Fibroblast of the aortic adventitia (primary cell): ENCODE data around the gene NNAT. TPM values are rescaled to one million over a fixed set of nuclear protein-coding genes. Genes with fewer than 3 reads are reported as not detected.
"Not testable (repeated sequence)": the region's sequence is repeated elsewhere in the genome, so short reads cannot be mapped to it uniquely, and the experiment has no call there.

Experiments
- DNase-seq: peaks from one replicate; pipeline ENCODE4 v3.0.0-alpha.2; 2010; ENCODE audit warnings: low read depth
- H3K4me3 ChIP-seq: 2 replicates; pipeline ENCODE4 v1.5.1; 2011; ENCODE audit warnings: low read depth, mild to moderate bottlenecking, control low read depth, low read length, moderate library complexity
- CTCF ChIP-seq: IDR thresholded peaks from 2 replicates; pipeline ENCODE4 v1.5.1; 2011; ENCODE audit warnings: mild to moderate bottlenecking, low read length, control low read depth, inconsistent platforms; ENCODE audit not compliant: insufficient read depth
- total RNA-seq: library from RNA; depleted of rRNA; stranded (reverse); fragments of >200 nt; gene quantifications from 2 replicates; pipeline ENCODE4 v1.2.3, GENCODE V29; 2012; ENCODE audit warnings: low replicate concordance

The NNAT gene
- total RNA-seq, 1 donor = 0.36 TPM

- no peak overlapping the region for H3K4me3 ChIP-seq
- no peak for DNase-seq
- no peak for TF ChIP-seq CTCF
These were observed 20.3 kb downstream of the NNAT start for GRCh38 chr20:37541326-37541725.

GRCh38 chr20:37542281-37542680, 21.2 kb downstream of the NNAT start:
- H3K4me3 ChIP-seq = no peak overlapping the region

DNA sequence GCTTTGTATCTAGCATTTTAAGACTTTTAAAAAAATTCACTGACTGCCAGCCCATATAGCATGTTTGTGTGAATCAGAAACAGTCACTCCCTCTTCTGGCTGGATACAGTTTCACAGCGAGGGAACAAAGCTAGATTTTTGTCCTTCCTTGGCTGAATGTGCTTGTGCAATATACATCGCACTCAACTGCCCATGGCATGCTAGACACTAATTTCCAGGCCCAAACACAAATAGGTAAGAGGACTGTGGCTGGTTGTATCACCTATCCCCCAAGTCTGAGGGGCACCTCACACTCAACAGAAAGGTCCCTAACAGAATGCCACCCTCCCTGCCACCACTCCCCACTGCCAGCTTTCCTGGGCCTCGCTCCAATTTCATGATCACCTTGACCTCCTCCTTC, 22.8 kb downstream of the NNAT start:
- peak; percentile 63 for TF ChIP-seq CTCF
- no peak overlapping the region for H3K4me3 ChIP-seq
- DNase-seq = peak; percentile 60

More at GRCh38 chr20:37542281-37542680, 21.2 kb downstream of the NNAT start:
- TF ChIP-seq CTCF = no peak
- no peak for DNase-seq

DNA sequence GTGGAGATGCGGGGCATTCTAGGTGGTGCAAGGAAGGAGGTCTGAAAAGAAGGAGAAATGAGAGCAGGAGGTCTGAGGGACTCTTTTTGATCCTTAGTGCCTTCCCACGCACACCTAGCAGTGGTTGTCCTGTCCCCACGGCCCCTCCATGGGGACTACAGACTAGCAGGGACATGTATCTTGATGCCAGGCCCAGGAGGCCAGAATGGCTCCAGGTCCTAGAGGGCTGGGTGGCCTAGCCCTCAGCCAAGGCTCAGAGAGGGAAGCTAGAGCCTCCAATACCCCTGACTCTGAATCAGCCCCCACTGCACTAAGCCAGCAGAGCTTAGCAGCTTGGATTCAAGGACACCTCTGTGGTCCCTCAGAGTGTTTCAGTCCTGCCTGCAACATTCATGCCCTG, 23.3 kb downstream of the NNAT start:
- no peak for DNase-seq
- no peak for TF ChIP-seq CTCF
- H3K4me3 ChIP-seq = no peak overlapping the region

DNA sequence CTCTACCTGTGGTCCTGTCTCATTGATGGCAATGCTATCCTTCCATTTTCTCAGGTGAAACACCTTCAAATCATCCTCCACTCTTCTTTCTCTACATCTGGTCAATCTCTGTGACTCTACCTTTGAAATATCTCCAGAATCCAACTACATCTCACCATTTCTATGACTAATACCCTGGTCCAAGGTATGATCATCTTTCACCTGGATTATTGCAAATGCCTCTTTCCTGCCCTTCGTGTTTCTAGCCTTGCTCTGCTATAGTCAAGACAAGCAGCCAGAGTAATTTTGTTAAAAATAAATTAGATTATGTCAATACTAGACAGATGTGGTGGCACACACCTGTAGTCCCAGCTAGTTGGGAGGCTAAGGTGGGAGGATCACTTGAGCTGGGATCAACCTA, 24.5 kb downstream of the NNAT start:
- H3K4me3 ChIP-seq = no peak overlapping the region
- no peak for DNase-seq
- no peak for TF ChIP-seq CTCF

DNA sequence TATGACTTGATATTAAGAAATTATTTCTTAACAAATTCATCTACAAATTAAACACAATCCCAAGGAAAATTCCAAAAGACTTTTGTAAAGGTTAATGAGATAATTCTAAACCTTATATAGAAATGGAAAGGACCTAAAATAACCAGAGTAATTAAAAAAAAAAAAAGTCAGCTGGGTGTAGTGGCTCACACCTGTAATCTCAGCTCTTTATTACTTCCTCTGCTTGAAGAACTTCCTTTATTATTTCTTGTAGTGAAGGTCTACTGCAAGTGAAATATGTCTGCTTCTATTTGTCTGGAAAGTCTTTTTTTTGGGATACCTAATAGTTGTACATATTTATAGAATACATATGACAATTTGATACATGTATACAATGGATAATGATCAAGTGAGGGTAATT, 26.9 kb downstream of the NNAT start:
- no peak for TF ChIP-seq CTCF
- H3K4me3 ChIP-seq = no peak overlapping the region
- no peak for DNase-seq

DNA sequence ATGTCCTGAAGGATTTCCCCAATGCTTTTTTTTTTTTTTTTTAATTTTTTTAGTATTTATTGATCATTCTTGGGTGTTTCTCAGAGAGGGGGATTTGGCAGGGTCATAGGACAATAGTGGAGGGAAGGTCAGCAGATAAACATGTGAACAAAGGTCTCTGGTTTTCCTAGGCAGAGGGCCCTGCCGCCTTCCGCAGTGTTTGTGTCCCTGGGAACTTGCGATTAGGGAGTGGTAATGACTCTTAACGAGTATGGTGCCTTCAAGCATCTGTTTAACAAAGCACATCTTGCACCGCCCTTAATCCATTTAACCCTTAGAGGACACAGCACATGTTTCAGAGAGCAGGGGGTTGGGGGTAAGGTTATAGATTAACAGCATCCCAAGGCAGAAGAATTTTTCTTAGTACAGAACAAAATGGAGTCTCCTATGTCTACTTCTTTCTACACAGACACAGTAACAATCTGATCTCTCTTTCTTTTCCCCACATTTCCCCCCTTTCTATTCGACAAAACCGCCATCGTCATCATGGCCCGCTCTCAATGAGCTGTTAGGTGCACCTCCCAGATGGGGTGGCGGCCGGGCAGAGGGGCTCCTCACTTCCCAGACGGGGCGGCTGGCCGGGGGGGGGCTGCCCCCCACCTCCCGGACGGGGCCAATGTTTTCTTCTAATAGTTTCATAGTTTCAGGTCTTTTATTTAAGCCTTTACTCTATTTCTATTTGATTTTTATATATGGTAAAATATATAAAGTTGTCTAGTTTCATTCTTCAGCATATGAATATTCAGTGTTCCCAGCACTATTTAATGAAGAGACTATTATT, 29.3 kb downstream of the NNAT start:
- DNase-seq, H3K4me3 ChIP-seq: not testable (repeated sequence)

DNA sequence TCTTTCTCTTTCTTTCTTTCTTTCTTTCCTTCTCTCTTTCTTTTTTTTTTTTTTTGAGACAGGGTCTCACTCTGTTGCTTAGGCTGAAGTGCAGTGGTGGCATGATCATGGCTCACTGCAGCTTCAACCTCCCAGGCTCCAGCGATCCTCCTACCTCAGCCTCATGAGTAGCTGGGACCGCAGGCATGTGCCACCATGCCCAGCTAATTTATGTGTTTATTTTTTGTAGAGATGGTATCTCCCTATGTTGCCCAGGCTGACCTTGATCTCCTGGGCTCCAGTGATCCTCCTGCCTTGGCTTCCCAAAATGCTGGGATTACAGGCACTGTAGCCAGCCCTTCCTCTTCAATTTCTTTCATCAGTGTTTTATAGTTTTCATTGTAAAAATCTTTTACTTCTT, 30.6 kb downstream of the NNAT start:
- not testable (repeated sequence) for DNase-seq, H3K4me3 ChIP-seq
